ENCODE data around the gene TSPEAR. TPM values are rescaled to one million over a fixed set of nuclear protein-coding genes. Genes with fewer than 3 reads are reported as not detected.
A peak's percentile ranks its signal among the peaks of the same experiment; 100 is the strongest.

TSPEAR gene
- total RNA-seq, 2 donors from 2014 or later: 1.5 to 6.0 TPM

DNA sequence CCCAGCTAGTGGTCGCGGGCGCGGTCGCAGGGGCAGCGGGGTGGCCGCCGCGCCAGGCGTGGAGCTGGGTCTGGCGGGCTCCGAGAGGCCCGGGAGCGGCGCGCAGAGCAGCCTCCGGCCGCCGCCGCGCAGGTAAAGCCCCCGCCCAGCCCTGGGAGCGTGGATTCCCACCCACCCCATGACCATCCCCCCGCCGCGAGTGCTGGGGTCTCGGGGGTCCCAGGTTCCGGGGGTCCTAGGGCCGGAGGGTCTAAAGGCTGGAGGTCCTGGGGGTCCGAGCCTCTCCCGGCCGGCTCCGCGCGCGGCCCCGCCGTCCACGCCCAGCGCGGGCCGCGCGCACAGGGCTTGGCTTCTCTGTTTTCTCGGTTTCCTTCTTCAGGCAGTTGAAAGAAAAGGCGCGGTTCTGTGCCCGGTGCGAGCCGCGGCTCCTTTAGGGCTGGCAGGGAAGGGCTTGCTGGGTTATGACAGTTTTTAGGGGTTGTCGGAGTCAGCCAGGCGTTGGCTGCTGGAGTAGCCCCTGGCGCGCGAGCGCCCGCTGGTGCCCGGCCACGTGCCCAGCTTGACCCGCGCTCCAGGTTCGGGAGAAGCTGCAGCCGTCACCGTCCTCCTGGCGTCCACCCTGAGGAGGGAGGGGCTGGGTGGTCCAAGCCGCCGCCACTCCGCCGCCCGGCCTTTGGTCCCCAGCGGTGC lies 255.7 kb downstream of the TSPEAR start:
- peak; percentile 78 for DNase-seq
- Mint-ChIP-seq H3K36me3 (ENCODE audit: low read depth) (peaks cover 11% of the 10 kb centered on the region), H3K9me3 (peaks cover 5% of the 10 kb centered on the region), H3K4me1 (peaks cover under 1% of the 10 kb centered on the region), H3K4me3 (peak overlapping the region; percentile 67), H3K27ac (no peak overlapping the region), H3K27me3 (ENCODE audit: insufficient read depth) (peaks cover 17% of the 10 kb centered on the region)
- H3K9me3 ChIP-seq (ENCODE audit: control insufficient read depth, low read length): peaks cover 28% of the 10 kb centered on the region
- H3K27ac ChIP-seq (ENCODE audit: low read depth, low read length): no peak overlapping the region
- H3K9ac ChIP-seq (ENCODE audit: extremely low read depth, low read length, poor library complexity, severe bottlenecking): peak overlapping the region; percentile 69
- H3K4me1 ChIP-seq (ENCODE audit: control insufficient read depth, insufficient read depth, low read length): peaks cover 16% of the 10 kb centered on the region
- 2 to 7% methylated on average over 13 to 72 of the region's 72 CpGs for WGBS, 2 experiments (ENCODE audit: insufficient coverage in 1 of 2, insufficient read length in 1 of 2)
- TF ChIP-seq, protein P1, sequence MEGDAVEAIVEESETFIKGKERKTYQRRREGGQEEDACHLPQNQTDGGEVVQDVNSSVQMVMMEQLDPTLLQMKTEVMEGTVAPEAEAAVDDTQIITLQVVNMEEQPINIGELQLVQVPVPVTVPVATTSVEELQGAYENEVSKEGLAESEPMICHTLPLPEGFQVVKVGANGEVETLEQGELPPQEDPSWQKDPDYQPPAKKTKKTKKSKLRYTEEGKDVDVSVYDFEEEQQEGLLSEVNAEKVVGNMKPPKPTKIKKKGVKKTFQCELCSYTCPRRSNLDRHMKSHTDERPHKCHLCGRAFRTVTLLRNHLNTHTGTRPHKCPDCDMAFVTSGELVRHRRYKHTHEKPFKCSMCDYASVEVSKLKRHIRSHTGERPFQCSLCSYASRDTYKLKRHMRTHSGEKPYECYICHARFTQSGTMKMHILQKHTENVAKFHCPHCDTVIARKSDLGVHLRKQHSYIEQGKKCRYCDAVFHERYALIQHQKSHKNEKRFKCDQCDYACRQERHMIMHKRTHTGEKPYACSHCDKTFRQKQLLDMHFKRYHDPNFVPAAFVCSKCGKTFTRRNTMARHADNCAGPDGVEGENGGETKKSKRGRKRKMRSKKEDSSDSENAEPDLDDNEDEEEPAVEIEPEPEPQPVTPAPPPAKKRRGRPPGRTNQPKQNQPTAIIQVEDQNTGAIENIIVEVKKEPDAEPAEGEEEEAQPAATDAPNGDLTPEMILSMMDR (conservative IDR thresholded peaks at IDR 0.05): peak; percentile 37
- no peaks in the 10 kb centered on the region for H3K27me3 ChIP-seq (ENCODE audit: control insufficient read depth, insufficient read depth, low read length, poor library complexity, severe bottlenecking)
- peaks cover 56% of the 10 kb centered on the region for H3K36me3 ChIP-seq (ENCODE audit: control insufficient read depth, insufficient read depth, low read length)
- H3K4me3 ChIP-seq (ENCODE audit: low read length): peak overlapping the region; percentile 86

- 7 to 12% methylated on average over 5 to 32 of the region's 45 CpGs for WGBS, 2 experiments (ENCODE audit: insufficient coverage in 1 of 2, insufficient read length in 1 of 2)
- peak within 1 kb of the TSS; percentile 86 for H3K4me3 ChIP-seq (ENCODE audit: low read length)
- Mint-ChIP-seq H3K27ac (no peak within 1 kb of the TSS), H3K4me1 (no peaks in the 10 kb centered on the region), H3K36me3 (ENCODE audit: low read depth) (peaks cover 11% of the 10 kb centered on the region), H3K27me3 (ENCODE audit: insufficient read depth) (peaks cover 17% of the 10 kb centered on the region), H3K4me3 (peak within 1 kb of the TSS; percentile 67), H3K9me3 (peaks cover 5% of the 10 kb centered on the region)
- H3K36me3 ChIP-seq (ENCODE audit: control insufficient read depth, insufficient read depth, low read length): peaks cover 54% of the 10 kb centered on the region
- H3K27me3 ChIP-seq (ENCODE audit: control insufficient read depth, insufficient read depth, low read length, poor library complexity, severe bottlenecking): no peaks in the 10 kb centered on the region
- H3K27ac ChIP-seq (ENCODE audit: low read depth, low read length): no peak within 1 kb of the TSS
- peaks cover 28% of the 10 kb centered on the region for H3K9me3 ChIP-seq (ENCODE audit: control insufficient read depth, low read length)
- H3K9ac ChIP-seq (ENCODE audit: extremely low read depth, low read length, poor library complexity, severe bottlenecking): peak within 1 kb of the TSS; percentile 69
- TF ChIP-seq, protein P1 (conservative IDR thresholded peaks at IDR 0.05): no peak
- peaks cover 15% of the 10 kb centered on the region for H3K4me1 ChIP-seq (ENCODE audit: control insufficient read depth, insufficient read depth, low read length)
- DNase-seq: peak; percentile 99
Measured at GRCh38 chr21:44454747-44455523, 256.4 kb downstream of the TSPEAR start, which contains the start of gene LRRC3. Gene LRRC3 (plus strand): TSS chr21:44455510. CDS start chr21:44456645, 1,135 bp downstream.

DNA sequence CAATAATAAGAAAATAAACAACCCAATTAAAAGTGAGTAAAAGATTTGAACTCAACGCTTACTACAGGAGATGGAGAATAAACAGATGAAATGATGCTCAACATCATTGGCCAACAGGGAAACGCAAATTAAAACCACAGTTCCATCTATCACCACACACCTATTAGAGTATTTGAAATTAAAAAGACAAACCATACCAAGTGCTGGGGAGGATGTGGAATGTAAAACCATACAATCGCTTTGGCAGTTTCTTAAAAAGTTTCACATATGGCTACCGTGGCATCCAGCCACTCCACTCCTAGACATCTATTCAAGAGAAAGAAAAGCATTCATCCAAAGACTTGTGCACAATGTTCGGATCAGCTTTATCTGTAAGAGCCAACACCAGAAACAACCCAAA lies 257.3 kb downstream of the TSPEAR start:
- Mint-ChIP-seq H3K36me3 (ENCODE audit: low read depth) (peaks cover 11% of the 10 kb centered on the region), H3K27ac (no peak overlapping the region), H3K27me3 (ENCODE audit: insufficient read depth) (peaks cover 17% of the 10 kb centered on the region), H3K4me3 (no peak overlapping the region), H3K9me3 (peaks cover 5% of the 10 kb centered on the region), H3K4me1 (peaks cover under 1% of the 10 kb centered on the region)
- Histone ChIP-seq H3K36me3 (ENCODE audit: control insufficient read depth, insufficient read depth, low read length) (peaks cover 45% of the 10 kb centered on the region), H3K9me3 (ENCODE audit: control insufficient read depth, low read length) (peaks cover 28% of the 10 kb centered on the region), H3K9ac (ENCODE audit: extremely low read depth, low read length, poor library complexity, severe bottlenecking) (no peak overlapping the region), H3K27ac (ENCODE audit: low read depth, low read length) (no peak overlapping the region), H3K4me1 (ENCODE audit: control insufficient read depth, insufficient read depth, low read length) (peaks cover 15% of the 10 kb centered on the region), H3K4me3 (ENCODE audit: low read length) (peak overlapping the region; percentile 83), H3K27me3 (ENCODE audit: control insufficient read depth, insufficient read depth, low read length, poor library complexity, severe bottlenecking) (no peaks in the 10 kb centered on the region)
- TF ChIP-seq, protein P1 (conservative IDR thresholded peaks at IDR 0.05): no peak
- WGBS, 2 experiments (ENCODE audit: insufficient coverage in 1 of 2, insufficient read length in 1 of 2): 92% methylated on average over 4 of the region's 5 CpGs
- no peak for DNase-seq

Measured in endodermal cell (in vitro differentiated cells).